ENCODE results near the gene ATP2B2. TPM values are rescaled to one million over a fixed set of nuclear protein-coding genes. Genes with fewer than 3 reads are reported as not detected.

ATP2B2 gene
- total RNA-seq, 1 experiment from 2014 or later = not detected

DNA sequence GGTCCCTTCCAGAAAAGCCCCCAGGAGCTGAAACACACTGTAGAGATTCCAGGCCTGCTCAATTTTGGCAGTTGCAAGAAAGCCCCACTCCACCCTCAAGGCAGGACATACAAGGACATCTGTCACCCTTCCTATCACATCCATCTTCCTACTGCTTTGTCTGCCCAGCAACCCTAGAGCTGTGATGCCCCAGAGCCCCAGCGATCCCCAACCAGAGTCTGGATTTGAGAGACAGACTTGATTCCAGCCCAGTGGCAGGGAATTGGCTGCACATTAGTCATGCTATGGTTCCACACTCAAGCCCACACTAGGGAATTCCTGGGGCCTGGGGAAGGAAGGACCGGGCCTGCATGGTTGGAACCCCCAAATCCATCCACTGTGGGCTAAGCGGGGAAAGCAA lies 56.8 kb downstream of the ATP2B2 start:
- intact Hi-C loops (cut with micrococcal nuclease; ENCODE audit: unreplicated experiment) = no loop called here
- no peak for TF ChIP-seq CTCF (IDR thresholded peaks at IDR 0.05; ENCODE audit: unreplicated experiment)
- BruUV-seq (replicated peaks) = no TSS peak
- no peaks in the 10 kb centered on the region for H3K4me1 Mint-ChIP-seq (ENCODE audit: low read depth, unreplicated experiment)
- CTCF ChIA-PET = no interaction called here
- no peaks in the 10 kb centered on the region for H3K36me3 Mint-ChIP-seq (ENCODE audit: insufficient read depth, unreplicated experiment)
- no peaks in the 10 kb centered on the region for H3K9me3 Mint-ChIP-seq (ENCODE audit: low read depth, unreplicated experiment)
- no peak overlapping the region for H3K4me3 Mint-ChIP-seq (ENCODE audit: low read depth, unreplicated experiment)
- no peak for DNase-seq
- peaks cover 100% of the 10 kb centered on the region for H3K27me3 Mint-ChIP-seq (ENCODE audit: unreplicated experiment)
- no peak overlapping the region for H3K27ac Mint-ChIP-seq (ENCODE audit: unreplicated experiment)

- Mint-ChIP-seq H3K27me3 (ENCODE audit: unreplicated experiment) (peaks cover 100% of the 10 kb centered on the region), H3K9me3 (ENCODE audit: low read depth, unreplicated experiment) (no peaks in the 10 kb centered on the region), H3K27ac (ENCODE audit: unreplicated experiment) (no peak overlapping the region), H3K4me3 (ENCODE audit: low read depth, unreplicated experiment) (no peak overlapping the region), H3K4me1 (ENCODE audit: low read depth, unreplicated experiment) (no peaks in the 10 kb centered on the region), H3K36me3 (ENCODE audit: insufficient read depth, unreplicated experiment) (no peaks in the 10 kb centered on the region)
- BruUV-seq (replicated peaks) = no TSS peak
- DNase-seq = no peak
- TF ChIP-seq CTCF (IDR thresholded peaks at IDR 0.05; ENCODE audit: unreplicated experiment) = no peak
- CTCF ChIA-PET = no interaction called here
- intact Hi-C loops (cut with micrococcal nuclease; ENCODE audit: unreplicated experiment) = no loop called here
Observed at GRCh38 chr3:10447527-10448260, 57.7 kb downstream of the ATP2B2 start.

DNA sequence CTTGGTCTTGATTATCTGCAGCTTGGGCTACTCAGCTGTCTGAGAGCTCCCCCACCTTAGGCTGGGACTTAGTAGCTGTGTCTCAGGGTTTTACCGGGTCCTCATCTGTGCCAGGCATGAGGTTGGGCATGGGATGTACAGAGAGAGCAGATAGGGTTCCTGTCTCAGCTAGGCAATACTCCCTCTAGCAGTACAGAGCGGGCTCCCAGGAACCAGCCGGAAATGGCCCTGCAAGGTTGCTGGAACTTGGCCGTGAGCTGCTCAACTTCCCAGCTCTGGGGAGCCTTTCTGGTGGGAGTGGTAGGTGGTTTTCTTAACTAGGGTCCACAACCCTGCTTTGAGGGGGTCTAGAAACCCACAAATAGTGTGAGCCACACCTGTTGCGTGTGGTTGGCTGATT lies 58.3 kb downstream of the ATP2B2 start:
- Mint-ChIP-seq H3K4me1 (ENCODE audit: low read depth, unreplicated experiment) (no peaks in the 10 kb centered on the region), H3K36me3 (ENCODE audit: insufficient read depth, unreplicated experiment) (no peaks in the 10 kb centered on the region), H3K9me3 (ENCODE audit: low read depth, unreplicated experiment) (no peaks in the 10 kb centered on the region), H3K27me3 (ENCODE audit: unreplicated experiment) (peaks cover 100% of the 10 kb centered on the region), H3K27ac (ENCODE audit: unreplicated experiment) (no peak overlapping the region), H3K4me3 (ENCODE audit: low read depth, unreplicated experiment) (no peak overlapping the region)
- TF ChIP-seq CTCF (IDR thresholded peaks at IDR 0.05; ENCODE audit: unreplicated experiment) = no peak
- BruUV-seq (replicated peaks) = no TSS peak
- CTCF ChIA-PET = no interaction called here
- no peak for DNase-seq
- intact Hi-C loops (cut with micrococcal nuclease; ENCODE audit: unreplicated experiment) = no loop called here

- no peak for DNase-seq
- H3K27me3 Mint-ChIP-seq (ENCODE audit: unreplicated experiment) = peaks cover 88% of the 10 kb centered on the region
Observed at GRCh38 chr3:10445561-10446175, 59.7 kb downstream of the ATP2B2 start.

More at GRCh38 chr3:10445561-10446175, 59.7 kb downstream of the ATP2B2 start:
- H3K27ac Mint-ChIP-seq (ENCODE audit: unreplicated experiment) = no peak overlapping the region
- intact Hi-C loops (cut with micrococcal nuclease; ENCODE audit: unreplicated experiment) = no loop called here
- CTCF ChIA-PET = interaction anchor here (0.5 kb wide), 1 partner anchor 123 kb away, joined by 3 read pairs; no protein-coding TSS in a partner anchor
- TF ChIP-seq CTCF (IDR thresholded peaks at IDR 0.05; ENCODE audit: unreplicated experiment) = no peak
- no peaks in the 10 kb centered on the region for H3K4me1 Mint-ChIP-seq (ENCODE audit: low read depth, unreplicated experiment)
- BruUV-seq (replicated peaks) = no TSS peak
- H3K4me3 Mint-ChIP-seq (ENCODE audit: low read depth, unreplicated experiment) = no peak overlapping the region
- no peaks in the 10 kb centered on the region for H3K9me3 Mint-ChIP-seq (ENCODE audit: low read depth, unreplicated experiment)
- no peaks in the 10 kb centered on the region for H3K36me3 Mint-ChIP-seq (ENCODE audit: insufficient read depth, unreplicated experiment)
